ES-I3 (cell line): ENCODE data around the gene NLRP12.
"Not testable (repeated sequence)": the region's sequence is repeated elsewhere in the genome, so short reads cannot be mapped to it uniquely, and the experiment has no call there.

ENCODE experiments used
- H3K36me3 ChIP-seq: 2 replicates; pipeline ENCODE4 v1.6.1; 2013; ENCODE audit warnings: mild to moderate bottlenecking, low read length, control low read depth, moderate library complexity; ENCODE audit not compliant: insufficient read depth
- H3K4me1 ChIP-seq: 2 replicates; pipeline ENCODE4 v1.6.1; 2013; ENCODE audit warnings: mild to moderate bottlenecking, control low read depth, low read length; ENCODE audit not compliant: insufficient read depth
- H3K9ac ChIP-seq: 2 replicates; pipeline ENCODE4 v1.6.1; 2013; ENCODE audit warnings: low read depth, mild to moderate bottlenecking, low read length, moderate library complexity
- H3K9me3 ChIP-seq: 2 replicates; pipeline ENCODE4 v1.6.1; 2013; ENCODE audit warnings: mild to moderate bottlenecking, low read length, moderate library complexity; ENCODE audit not compliant: control insufficient read depth, insufficient read depth

NLRP12 gene

GRCh38 chr19:53775524-53775923 is 48.6 kb downstream of the NLRP12 start:
- Histone ChIP-seq H3K36me3 (no peaks in the 10 kb centered on the region), H3K9ac (no peak overlapping the region), H3K9me3 (no peaks in the 10 kb centered on the region), H3K4me1 (peaks cover 15% of the 10 kb centered on the region)

GRCh38 chr19:53774491-53774890 is 49.6 kb downstream of the NLRP12 start:
- H3K36me3 ChIP-seq, H3K9me3 ChIP-seq, H3K9ac ChIP-seq: not testable (repeated sequence)
- H3K4me1 ChIP-seq: peaks cover 15% of the 10 kb centered on the region

GRCh38 chr19:53773999-53774398 is 50.1 kb downstream of the NLRP12 start:
- Histone ChIP-seq H3K9me3 (no peaks in the 10 kb centered on the region), H3K9ac (no peak overlapping the region), H3K4me1 (peaks cover 17% of the 10 kb centered on the region), H3K36me3 (no peaks in the 10 kb centered on the region)

GRCh38 chr19:53772943-53773342 is 51.2 kb downstream of the NLRP12 start:
- peak overlapping the region; percentile 26; the same call in 1 of the 2 replicates for H3K9ac ChIP-seq
- H3K4me1 ChIP-seq: peaks cover 23% of the 10 kb centered on the region
- no peaks in the 10 kb centered on the region for H3K36me3 ChIP-seq
- H3K9me3 ChIP-seq: no peaks in the 10 kb centered on the region

GRCh38 chr19:53771144-53771543 is 53.0 kb downstream of the NLRP12 start:
- Histone ChIP-seq H3K9ac (no peak overlapping the region), H3K9me3 (no peaks in the 10 kb centered on the region)

GRCh38 chr19:53769696-53770309 is 54.3 kb downstream of the NLRP12 start:
- not testable (repeated sequence) for H3K9ac ChIP-seq, H3K9me3 ChIP-seq, H3K36me3 ChIP-seq
- peaks cover 23% of the 10 kb centered on the region for H3K4me1 ChIP-seq

More at GRCh38 chr19:53771144-53771543, 53.0 kb downstream of the NLRP12 start:
- H3K4me1 ChIP-seq: peaks cover 23% of the 10 kb centered on the region
- H3K36me3 ChIP-seq: no peaks in the 10 kb centered on the region

GRCh38 chr19:53768401-53768800 is 55.7 kb downstream of the NLRP12 start:
- Histone ChIP-seq H3K9me3 (no peaks in the 10 kb centered on the region), H3K36me3 (no peaks in the 10 kb centered on the region), H3K9ac (no peak overlapping the region), H3K4me1 (peaks cover 17% of the 10 kb centered on the region)

- not testable (repeated sequence) for H3K36me3 ChIP-seq, H3K9ac ChIP-seq, H3K4me1 ChIP-seq, H3K9me3 ChIP-seq
These were observed 65.1 kb downstream of the NLRP12 start for GRCh38 chr19:53758991-53759390.
